Stimulated activated CD8-positive, alpha-beta memory T cell treated with anti-CD3 and anti-CD28 coated beads, Interleukin-15, amount 100 ng/mL, for 4 hours (primary cell): ENCODE results near the gene CNTNAP1.
"Not testable (repeated sequence)": the region's sequence is repeated elsewhere in the genome, so short reads cannot be mapped to it uniquely, and the experiment has no call there.

ENCODE experiments used
- DNase-seq, 2 donors: peaks; one replicate each; pipeline ENCODE4 v3.0.0-alpha.2; 2020; ENCODE audit warnings: low read depth in 2 of 2

Gene CNTNAP1

GRCh38 chr17:42681976-42682721 is at the start of gene CNTNAP1:
Gene CNTNAP1 (plus strand): TSS chr17:42682531. CDS start chr17:42682830, 299 bp downstream.
- DNase-seq: no peak

DNA sequence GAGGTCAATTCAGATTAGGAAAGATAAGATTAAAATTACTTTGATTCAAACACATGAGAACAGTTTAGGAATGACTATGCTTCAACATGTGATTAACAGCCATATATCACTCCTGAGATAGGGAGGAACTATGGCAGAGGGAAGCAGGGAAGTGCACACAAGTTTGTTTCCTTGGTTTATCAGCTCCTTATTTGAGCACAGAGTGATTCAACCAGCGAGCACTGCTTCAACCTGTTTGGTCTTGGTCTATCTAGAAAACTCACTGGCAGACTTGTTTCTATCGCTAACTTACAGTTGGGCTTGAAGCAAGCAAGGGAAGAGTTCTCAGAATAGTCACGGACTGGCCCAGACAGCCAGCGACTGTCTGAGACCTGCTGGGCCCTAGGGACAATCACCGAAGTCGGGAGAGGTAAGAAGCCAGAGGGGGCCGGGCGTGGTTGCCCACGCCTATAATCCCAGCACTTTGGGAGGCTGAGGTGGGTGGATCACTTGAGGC is 49.3 kb upstream of the CNTNAP1 start:
- DNase-seq: no peak

DNA sequence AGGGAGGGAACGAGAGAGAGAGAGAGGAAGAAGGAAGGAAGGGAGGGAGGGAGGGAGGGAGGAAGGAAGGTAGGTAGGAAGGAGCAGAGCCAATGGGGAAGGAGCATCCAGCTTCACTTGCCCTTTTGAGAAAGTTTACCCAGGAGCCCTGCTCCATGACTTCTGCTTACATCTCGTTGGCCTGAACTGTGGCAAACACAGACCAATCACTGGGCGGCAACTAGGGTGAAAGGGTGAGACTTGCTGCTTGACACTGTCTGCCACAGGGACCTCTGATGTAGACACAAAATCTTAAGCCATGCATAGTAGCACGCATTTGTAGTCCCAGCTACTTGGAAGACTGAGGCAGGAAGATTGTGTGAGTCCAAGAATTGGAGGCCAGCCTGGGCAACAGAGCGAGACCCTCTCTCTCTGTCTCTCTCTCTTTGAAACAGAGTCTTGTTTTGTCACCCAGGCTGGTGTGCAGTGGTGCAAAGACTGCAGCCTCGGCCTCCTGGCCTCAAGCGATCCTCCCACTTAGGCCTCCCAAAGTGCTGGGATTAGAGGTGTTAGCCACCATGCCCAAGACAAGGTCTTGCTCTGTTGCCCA is 42.7 kb upstream of the CNTNAP1 start:
- no peak for DNase-seq

DNA sequence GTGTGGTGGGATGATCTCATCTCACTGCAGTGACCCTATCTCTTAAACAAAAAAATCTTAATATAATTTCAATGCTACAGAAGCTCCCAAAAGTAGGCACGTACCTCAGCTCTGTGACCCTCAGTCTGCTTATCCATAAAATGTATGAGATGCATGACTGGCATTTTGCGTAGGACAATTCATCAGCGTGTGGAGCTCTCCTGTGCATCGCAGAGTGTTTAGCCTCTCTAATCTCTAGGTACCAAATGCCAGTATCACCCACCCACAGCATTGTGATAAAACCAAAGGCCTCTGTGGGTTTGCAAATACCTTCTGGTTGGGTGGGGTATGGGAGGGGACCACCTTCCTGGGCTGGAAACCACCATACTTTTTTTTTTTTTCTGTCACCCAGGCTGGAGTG is 42.2 kb upstream of the CNTNAP1 start:
- no peak for DNase-seq

DNA sequence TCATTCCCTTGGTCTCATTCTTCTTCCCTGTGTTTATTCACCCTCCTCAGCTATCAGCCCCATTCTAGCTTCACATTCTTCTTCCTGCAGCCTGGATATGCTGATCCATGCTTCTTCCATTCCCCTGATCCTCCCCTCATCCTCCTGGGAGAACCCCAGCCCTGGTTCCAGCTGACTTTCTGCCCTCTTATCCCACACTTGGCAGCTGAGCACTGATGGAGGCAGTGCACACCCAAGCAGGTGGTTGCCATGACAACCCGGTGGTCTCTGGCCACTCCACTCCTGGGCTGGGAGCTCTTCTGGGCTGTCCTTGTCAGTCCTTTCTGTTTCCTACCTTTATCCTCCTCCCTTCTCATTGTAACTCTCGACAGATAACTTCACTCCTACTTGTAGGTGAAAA is 40.0 kb upstream of the CNTNAP1 start:
- DNase-seq: no peak

- DNase-seq: no peak
Observed at GRCh38 chr17:42647778-42648177, 34.6 kb upstream of the CNTNAP1 start.

- DNase-seq: no peak
Observed at GRCh38 chr17:42651392-42651791, 30.9 kb upstream of the CNTNAP1 start.

DNA sequence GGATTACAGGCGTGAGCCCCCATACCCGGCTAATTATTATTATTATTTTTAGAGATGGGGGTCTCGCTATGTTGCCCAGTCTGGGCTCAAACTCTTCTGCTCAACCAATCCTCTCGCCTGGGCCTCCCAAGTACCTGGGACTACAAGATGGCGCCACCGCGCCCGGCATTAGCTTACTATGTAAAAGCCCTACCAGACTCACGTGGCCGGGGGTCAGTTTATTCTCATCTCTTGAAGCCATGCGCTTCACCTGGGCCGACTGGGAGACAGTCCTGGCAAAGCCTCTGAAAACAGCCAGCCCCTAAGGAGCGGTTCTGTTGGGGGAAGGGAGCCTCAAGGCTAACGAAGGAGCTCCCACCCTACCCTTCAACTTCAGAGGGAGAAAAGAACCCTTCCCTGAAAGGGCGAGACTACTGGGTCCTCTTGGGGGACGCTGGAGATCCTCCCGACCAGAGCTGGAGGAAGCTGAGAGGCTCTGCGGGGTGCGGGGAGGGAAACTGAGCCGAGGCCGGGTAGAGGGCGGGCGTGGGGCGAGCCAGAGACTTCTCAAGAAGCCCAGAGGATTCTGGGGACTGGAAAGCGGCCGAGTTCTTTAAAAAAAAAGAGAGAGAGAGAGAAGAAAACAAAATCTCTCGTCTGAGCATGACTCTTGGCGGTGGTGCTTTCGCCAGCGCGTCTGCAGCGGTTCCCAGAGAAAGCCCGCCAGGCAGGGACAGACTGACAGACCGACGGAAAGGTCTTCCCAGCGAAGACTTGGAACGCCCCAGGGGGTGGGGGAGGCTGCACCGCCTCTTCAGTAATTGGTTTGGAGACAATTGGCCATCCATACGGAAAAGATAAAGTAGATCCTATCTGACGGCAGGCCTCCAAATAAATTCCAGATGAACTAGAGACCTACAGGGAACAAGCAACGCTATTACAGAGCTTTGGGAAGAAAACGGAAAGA is 28.9 kb upstream of the CNTNAP1 start:
- no peak for DNase-seq

DNA sequence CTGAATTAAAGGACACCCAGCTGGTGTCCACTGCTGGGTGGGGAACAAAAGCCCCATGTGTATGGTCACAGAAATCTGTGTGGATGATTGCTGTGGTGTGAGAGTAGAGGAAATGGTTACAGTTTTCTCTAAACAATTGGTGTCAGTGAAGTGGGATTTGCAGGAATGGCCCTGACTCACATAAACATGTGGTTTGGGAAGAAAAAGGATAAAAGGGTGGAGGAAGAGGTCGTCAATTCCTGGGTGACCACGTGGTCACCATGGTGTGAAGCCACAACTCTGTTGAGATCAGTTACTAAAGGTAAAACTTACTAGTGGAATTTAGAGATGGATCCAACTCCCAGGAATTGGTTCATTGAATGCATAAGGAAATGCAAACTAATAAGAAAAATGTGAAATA is 26.8 kb upstream of the CNTNAP1 start:
- no peak for DNase-seq

DNA sequence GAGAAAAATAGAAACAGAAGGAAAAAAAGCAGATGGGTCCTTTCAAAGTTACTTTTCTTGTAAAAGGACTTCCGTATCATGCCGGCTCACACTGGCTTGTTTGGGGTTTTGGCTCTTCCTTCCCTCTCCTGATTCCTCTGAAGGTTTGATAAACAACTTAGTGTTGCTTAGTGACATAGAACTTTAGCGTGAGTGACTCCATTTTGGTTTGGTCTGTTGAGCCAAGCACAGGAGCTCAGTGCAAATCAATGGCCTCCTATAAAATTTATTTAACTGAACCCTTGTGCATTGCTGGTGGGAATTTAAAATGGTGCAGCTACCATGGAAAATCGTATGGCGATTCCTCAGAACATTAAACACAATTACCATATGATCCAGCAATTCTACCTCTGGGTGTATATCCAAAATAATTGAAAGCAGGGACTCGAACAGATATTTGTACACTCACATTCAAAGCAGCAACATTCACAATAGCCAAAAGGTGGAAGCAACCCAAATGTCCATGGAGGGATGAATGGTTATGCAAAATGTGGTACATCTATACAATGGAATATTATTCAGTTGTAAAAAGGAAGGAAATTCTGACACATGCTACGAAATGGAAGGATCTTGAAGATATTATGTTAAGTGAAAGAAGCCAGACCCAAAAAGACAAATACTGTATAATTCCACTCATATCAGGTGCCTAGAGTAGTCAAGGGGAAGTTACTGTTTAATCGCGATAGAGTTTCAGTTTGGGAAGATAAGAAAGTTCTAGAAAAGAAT is 24.3 kb upstream of the CNTNAP1 start:
- DNase-seq: no peak

- peak; percentile 61 to 68 for DNase-seq
Observed at GRCh38 chr17:42659079-42659931, 23.0 kb upstream of the CNTNAP1 start, which contains the start of gene TUBG2. Gene TUBG2 (plus strand): TSS chr17:42659284. CDS start chr17:42659504, 220 bp downstream.

GRCh38 chr17:42659932-42660274 is 22.4 kb upstream of the CNTNAP1 start:
- not testable (repeated sequence) for DNase-seq

GRCh38 chr17:42660692-42661345 is 21.5 kb upstream of the CNTNAP1 start:
- DNase-seq: no peak

DNA sequence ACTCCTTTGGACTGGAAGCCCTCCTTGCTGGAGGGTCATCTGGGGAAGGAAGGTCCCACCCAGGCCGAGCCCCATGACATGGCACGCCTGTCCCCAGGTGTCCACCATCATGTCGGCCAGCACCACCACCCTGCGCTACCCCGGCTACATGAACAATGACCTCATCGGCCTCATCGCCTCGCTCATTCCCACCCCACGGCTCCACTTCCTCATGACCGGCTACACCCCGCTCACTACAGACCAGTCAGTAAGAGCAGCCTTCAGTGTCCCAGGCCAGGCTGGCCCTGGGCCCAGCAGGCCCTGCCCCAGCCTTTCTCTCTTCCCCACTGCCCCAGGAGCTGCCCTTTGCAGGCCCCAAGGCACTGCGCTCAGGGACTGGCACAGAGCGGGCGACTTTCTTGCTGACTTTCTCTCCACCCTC is 16.7 kb upstream of the CNTNAP1 start:
- no peak for DNase-seq

GRCh38 chr17:42666126-42666525 is 16.2 kb upstream of the CNTNAP1 start:
- DNase-seq: not testable (repeated sequence)

DNA sequence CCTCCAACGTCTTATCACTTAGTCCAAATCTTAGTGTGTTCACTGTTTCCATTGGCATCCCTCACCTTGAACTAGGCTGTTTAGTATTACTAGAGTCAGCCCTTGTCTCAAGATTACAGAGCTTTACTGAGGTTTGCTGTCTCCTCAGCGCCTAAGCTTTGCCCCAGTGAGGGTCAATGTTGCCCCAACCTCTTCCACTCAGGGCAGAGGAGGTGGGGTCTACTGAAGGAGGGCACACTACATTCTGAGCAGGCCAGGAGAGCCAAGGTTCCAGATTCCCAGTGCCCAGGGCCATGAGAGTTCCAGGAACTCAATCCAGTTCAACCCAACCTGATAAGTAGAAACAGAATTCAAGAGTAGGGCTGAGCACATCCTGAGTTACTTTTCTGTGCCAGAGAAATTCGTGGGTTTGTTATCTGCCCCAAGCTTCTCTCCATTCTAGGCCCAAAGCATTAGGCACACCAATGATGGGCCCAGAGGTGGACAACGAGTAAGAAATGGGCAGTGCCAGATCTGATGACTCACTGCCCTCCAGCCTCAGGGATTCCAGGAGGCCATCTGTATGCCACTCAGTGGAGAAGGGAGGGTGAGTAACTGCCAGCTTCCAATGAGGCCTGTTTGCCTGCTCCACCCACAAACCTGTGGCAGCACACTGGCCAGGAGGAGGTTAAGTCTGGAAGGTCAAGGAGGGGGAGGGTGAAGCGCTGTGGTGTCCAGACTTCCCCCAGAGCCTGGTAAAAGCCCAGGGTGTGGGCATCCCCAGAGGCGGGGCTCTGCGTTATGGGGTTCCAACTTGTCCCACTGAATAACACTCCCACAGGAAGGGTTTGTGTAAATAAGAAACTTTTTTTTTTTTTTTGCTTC is 15.0 kb upstream of the CNTNAP1 start:
- no peak for DNase-seq

DNA sequence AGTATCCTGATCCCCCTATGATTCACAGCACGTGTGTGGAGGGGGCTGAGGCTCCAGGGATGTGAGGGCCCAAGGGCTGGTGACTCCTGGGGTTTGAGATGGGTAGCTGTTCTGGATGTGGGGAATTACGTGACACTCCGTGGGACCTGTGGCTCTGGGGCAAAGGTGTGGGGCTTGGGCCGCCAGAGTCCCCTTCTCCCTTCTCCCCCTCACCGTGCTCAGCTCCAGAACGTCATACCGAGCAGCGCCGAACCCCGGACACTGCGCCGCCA is 12.7 kb upstream of the CNTNAP1 start:
- no peak for DNase-seq

DNA sequence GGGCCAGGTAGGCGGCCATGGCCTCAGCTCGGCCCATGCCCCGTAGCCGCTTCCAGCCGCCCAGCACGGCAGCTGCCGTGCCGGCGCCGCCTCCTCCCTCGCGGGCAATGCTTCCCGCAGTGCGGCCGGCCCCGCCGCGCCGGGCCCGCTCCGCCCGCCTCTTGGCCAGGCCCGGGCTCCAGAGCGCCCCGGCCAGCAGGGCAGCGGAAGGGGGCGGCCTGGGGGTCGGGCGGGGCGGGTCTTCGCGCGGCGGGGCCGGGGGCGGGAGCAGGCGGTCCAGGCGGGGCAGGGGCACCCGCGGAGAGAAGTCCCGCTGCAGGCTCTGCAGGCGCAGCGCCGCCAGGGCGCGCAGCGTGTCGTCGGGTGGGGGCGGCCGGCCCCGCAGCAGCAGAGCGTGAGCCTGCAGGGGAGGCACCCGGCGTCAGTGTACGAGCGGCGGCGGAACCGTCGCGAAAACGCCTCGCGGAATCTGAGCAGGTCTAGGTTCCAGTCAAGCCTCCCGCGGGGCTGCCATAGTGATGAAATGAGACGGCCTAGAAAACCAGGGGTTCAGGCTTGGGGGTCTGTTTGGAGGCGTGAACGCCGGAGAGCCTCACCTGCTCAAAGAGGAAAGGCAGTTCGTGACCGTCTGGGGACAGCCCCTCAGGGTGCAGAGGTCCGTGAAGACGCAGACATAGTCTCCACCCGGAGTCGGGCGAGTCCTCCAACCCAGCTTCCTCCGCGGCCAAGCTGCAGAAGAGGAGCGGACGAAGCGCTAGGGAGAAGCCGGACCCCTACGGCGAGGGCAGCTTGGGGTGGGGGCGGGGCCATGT is 12.1 kb upstream of the CNTNAP1 start:
- no peak for DNase-seq
